Measurements from ENCODE around the gene QSOX2.

Gene QSOX2

DNA sequence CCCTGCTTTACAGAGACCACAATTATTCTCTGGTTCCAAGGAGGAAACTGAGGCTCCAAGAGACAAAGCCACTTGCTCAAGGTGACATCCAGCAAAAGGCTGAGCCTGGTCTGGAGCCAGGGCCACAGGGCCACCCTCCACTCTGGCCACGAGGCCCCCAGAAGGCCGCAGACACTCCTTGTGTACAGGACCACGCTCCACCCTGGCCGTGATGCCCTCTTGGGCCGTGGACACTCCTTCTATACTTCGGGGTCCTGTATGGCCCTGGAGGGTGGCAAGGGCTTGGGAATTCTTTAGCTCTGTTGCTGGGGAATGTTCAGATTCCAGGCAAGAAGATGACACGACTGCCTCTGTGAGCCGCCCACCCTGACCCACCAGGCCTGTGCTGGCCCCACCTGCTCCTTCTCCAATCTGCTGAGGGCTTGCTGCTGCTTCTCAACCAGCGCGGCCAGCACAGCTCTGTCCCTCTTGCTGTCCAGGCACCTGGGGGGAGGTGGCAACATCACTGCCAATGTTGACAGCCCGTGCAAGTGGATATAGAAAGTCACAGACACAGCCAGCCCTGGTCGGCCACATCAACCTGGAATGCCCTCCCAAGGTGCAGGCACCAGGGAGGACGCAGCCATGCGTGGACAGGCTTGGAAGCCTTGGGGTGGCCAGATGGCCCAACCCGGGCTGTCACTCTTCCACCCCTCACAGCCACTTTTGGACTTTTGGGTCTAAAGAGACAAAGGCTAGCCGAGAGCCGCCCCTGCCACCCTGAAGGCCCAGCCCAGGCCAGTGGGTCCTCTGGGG is 20.1 kb upstream of the QSOX2 start:
- DNase-seq: no peak

DNA sequence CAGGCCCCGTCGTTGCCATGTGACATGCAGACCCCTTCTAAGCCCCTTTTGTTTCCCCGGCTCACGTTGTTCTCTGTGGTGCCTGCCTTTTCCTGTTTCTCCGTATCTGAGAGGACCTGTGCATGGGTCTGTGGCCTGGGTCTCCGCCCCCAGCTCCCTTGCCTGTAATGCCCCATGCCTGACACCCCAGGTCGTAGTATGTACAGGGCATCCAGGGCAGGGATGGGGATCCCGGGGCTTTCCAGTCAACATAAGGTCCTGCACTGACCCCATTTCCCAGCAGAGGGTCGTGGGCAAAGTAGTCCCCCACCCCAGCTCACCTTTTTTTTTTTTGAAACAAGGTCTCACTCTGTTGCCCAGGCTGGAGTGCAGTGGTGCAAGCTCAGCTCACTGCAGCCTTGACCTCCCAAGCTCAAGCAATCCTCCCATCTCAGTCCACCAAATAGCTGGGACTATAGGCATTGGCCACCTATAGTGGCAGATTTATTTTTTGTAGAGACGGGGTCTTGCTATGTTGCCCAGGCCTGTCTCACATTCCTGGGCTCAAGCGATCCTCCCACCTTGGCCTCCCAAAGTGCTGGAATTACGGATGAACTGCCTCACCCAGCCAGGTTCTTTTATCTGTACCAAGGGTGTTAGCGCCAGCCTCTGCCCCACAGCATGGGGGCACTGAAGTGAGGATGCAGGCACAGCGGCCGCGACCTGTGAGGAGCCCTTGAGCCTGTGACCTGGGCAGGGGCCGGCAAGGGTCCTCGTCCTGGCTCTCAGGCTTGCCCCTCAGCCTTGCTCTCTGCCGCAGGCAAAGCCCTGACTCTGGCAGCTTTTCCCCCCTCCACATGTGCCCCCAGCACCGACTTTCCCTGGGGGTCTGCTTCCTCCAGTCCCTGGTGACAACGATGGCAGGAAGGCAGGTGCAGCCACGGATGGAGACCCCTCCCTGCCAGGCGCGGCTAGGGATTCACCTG is 19.1 kb upstream of the QSOX2 start:
- DNase-seq: no peak

DNA sequence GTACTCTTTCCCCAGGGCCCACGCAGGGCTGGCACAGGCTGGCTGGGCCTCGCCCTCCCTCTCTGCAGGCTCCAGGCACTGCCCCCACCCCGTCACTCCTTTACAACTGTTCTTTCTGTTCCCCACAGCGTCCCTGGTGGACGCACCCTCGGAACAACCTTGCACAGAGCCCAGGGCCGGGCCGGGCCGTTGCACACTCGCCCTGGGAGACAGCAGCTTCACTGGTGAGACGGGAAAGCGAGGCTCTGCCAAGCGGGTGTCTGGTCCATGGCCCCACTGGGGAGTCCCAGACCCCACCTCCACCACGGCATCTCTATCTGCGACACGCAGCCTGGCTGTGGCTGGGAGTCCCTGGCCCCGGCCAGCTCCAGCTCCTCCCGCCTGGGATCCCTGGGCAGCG is 18.4 kb upstream of the QSOX2 start:
- DNase-seq: no peak

DNA sequence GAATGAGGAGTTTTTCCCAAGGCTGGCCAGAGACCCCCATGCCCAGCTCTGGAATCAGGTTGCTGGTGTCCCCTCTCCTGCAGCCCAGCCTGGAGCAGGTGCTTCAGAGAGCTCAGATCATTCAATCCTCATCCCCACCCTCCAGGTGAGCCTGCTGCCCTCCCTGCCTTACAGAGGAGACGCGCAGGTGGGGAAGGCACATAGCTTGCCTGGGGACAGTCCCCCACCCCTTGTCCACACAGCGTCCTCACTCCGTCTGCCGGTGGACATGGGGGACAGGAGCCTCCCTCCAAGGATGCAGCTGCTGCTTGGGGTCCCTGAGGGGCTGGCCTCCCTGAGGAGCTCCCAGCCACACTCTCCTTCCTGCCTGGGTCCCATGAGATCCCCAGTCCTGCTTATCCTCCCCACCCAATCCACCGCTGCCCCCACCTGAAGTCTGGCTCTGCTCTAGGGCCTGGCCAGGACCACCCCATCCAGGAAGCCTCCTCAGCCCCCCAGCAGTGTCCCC is 17.1 kb upstream of the QSOX2 start:
- no peak for DNase-seq

DNA sequence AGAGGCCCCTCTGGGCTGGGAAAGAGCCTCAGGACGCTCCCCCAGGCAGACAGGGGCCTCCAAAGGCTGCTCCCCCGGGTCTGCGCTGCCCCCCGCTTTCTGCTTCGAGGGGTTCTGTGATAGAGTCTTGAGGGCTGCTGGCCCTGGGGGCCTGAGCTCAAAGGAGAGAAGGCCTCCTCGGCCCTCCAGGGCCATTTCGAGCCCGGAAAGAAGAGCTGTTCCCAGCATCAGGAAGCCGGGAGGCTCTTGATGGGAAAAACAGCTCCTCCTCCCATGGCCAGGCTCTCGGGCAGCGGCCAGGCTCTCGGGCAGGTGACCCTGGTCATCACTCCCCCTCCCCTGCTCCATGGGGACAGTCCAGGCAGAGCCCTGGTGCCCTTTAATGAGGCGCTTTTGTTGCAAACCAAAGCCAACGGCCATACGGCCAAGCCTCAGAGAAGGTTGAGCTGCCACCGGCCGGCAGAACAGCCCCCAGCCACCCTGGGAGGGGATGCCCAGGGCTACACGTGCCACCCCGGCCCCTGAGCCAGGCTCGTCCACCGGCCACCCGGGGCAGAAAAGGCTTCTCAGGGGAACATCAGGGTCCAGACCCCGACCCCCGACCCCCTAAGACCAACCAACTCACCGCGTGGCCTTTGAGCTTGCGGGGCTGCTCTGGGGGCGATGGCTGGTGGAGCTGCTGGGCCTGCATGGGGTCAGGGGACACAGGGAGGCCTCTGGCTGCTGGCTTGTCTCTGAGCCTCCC is 16.2 kb upstream of the QSOX2 start:
- no peak for DNase-seq

DNA sequence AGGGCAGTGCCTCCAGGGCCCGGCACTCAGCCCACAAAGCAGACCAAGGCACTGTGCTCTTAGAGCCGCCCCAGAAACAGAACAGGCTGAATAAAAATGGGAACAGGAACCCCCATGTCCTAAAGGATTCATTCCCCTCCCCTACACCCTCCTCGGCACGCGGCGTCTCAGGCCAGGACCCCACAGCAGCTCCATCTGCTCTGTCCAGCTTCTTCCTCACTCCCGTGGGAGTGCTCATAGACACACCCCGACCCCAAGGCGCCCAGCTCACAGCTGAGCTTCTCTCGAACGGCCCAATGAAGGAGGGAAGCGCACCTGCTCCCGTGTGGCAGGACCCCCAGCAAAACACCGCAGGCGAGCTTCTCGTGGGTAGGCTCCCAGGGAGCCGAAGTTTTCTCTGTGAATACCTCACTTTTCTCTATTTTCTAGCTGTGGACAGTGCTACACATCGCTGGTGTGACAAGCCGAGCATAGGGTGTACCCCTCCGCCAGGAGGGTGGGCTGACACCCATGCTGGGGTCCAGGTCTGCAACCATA is 15.4 kb upstream of the QSOX2 start:
- no peak for DNase-seq

DNA sequence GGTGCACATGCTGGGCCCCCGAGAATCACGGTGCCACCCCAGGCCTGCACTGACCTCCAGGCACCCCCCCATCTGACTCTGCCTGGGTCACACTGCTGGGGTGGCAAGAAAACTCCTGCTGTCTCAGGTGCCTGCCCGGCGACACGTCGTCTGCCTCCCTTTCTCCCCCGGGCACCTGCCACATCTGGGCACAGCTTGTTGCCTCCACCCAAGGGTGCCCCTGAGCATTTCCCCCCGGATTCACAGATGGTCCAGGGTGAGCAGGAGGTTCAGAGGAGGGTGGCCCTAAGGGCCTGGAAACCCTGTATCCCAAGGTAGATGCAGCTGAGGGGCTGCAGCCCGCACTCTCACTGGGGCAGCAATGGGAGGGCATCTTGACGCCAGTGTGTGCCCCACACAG is 14.9 kb upstream of the QSOX2 start:
- DNase-seq: no peak

DNA sequence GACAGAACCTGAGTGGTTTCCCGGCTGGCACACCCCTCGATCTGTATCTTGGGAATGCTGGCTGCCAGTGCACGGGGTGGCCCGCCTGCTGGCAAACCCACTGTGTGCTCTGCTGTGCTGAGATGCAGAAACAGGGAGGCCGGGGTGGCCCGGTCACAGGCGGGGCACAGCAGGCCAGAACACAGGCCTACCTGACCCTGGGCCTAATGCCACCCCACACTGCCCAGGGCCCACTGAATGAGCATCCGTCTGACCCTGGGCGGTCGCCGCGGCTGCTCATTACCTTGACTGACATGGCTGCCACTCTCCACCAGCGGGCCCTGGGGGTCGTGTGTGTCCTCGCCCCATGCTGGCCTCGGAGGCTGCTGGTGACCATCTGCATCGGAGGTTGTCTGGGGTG is 14.2 kb upstream of the QSOX2 start:
- no peak for DNase-seq

DNA sequence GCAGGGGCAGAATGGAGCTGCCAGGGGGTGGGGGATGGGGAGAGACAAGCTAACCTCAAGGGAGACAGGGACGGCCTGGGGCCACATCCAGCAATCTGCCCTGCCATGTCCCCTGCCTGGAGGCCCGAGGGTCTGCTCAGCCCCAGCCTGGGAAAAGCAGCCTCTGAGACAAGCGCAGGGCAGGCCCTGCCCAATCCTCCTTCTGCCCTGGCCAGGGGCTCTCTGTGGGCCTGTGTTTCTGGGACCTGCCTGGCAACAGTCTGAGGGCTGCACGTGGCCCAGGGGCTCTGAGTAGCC is 13.9 kb upstream of the QSOX2 start:
- no peak for DNase-seq

DNA sequence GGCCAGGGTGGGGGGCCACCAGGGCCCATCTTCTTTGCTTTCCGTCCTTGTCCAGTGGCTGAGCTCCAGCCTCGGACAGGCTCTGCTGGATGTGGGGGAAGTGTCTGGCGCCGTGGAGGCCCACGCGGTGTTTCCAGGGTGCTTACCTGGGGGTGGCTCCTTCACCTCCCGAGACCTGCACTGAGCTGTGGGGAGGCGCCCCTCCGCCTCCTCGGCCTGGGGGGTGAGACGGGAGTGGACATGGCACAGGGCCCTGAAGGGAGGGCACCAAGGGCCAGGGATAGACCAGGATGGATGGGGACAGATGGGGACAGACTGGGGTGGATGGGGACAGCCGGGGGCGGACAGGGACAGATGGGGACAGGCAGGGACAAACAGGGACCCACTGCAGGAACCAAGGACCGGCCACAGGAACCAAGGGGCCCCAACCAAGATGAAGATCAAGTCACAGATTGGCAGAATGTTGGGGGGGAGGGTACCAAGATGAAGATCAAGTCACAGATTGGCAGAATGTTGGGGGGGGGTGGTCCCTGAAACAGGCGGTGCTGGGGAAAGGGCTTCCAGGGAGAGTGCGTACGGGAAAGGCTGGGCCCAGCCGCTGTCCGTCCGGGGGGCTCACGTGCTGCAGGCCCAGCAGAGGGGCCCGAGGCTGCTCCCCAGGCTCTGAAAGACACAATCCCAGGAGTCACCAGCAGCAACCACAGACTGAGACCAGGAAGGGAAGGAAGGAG is 13.3 kb upstream of the QSOX2 start:
- no peak for DNase-seq

DNA sequence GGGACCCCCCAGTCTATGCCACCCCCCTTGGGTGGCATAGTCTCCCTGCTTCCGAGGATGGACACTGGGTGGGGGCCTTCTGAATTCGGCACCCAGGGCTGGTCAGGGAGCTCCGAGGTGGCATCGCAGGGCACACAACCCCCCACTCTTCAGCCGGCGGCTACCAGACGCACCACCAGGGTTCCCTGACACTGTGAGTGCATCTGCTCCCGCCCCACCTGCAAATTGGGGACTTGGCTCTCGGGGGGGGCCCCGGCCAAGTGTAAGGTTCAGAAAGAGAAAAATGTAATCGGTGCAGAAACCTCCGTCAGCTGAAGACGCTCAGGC is 12.7 kb upstream of the QSOX2 start:
- no peak for DNase-seq

DNA sequence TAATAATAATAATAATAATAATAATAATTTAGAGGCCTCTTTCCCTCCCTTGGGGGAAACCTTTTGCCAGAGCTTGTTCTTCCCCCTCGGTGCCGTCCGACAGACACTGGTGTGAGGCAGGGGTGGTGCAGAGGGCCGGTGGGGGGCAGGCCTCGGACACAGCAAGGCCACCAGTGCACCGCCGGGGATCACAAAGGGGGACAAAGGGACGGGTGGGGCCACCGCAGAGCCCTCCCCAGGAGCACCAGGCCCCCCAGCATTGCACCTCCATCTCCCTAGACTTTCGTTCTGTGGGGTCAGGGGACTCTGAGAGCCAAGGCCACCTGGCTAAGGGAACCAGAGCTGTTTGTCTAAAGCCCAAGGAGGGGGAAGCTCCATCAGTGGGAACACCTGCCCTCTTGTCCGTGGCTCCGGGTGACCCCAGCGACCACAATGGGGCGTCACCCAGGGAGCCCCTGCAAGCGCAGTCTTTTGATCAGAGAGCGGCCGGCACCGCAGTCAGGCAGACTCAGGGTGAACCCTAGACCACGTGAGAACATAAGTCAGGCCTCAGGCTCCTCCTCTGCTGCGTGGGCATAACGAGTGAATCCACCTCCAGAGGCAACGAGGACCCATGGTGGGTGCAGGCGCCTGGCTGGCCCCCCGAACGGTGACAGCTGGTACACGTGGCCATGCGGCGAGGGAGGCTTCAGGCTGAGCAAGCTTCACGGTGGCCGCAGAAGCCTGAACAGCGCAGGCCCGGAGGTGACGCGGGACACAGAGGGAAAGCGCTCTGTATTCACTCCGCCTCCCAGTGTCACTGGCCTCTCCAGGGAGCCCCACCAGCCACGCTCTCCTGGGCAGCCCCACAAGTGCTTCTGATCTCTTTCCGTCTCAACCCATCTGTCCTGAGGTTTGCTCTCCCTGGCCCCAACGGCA is 12.0 kb upstream of the QSOX2 start:
- DNase-seq: no peak

DNA sequence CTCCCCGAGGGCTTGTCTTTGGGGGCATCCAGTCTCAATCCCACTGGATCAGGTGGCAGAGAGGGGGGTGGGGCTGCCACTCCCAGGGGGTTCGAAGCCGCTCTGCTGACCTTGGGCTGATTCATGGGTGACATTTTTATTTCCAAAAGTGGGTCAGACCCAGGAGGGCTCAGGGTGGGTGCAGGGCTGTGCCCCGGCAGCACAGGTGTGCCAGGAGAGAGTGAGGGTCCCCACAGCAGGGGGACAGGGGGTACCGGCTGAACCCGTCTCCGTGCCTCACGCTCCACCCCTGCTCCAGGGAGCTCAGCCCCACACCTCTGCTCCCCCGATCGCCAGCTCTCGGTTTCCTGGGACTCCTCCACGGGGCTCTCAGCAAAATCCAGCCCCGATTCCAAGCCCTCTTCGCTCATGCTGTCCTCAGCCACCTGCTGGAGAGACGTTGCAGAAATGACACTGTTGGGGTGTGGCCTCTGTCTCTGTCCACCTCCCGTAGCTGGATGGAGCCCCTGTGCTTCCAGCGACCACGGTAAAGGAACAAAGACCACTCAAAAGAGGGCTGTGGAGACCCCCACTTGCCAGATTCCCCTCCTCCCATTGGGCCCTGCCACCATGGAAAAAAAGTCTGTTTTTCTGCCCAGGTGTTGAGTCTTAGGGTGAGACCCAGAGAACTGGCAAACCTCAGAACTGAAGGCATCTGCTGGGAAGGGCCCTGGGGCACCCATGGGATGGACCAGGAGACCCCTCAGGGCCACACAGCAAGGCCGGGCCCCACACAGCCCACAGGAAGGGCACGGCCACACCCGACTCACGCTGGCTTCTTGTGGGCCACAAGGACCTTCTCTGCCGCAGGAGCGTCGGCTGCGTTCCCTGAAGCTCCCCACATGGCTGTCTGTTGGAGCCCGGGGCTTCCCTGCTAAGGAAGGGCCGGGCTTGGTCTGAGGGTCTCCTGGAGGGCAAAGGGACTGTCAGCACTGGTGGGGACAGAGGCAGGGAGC is 10.6 kb upstream of the QSOX2 start:
- DNase-seq: no peak

DNA sequence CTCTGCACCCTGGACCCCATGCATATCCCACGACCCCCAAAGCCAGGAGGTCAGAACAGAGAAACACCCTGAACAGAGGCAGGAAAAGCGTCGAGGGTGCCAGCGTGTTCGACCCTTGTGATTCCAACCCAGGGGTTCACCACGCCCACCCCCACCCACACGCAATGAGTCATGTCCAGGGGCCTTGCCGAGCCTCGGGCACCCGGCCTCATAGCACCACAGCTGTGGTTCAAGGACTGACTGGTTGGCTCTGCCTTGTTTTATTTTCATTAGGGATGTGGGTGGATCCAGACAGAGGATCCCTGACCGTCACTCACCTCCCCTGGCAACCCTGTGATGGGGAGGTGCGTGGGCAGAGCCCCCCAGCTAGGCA is 9.5 kb upstream of the QSOX2 start:
- DNase-seq: no peak

DNA sequence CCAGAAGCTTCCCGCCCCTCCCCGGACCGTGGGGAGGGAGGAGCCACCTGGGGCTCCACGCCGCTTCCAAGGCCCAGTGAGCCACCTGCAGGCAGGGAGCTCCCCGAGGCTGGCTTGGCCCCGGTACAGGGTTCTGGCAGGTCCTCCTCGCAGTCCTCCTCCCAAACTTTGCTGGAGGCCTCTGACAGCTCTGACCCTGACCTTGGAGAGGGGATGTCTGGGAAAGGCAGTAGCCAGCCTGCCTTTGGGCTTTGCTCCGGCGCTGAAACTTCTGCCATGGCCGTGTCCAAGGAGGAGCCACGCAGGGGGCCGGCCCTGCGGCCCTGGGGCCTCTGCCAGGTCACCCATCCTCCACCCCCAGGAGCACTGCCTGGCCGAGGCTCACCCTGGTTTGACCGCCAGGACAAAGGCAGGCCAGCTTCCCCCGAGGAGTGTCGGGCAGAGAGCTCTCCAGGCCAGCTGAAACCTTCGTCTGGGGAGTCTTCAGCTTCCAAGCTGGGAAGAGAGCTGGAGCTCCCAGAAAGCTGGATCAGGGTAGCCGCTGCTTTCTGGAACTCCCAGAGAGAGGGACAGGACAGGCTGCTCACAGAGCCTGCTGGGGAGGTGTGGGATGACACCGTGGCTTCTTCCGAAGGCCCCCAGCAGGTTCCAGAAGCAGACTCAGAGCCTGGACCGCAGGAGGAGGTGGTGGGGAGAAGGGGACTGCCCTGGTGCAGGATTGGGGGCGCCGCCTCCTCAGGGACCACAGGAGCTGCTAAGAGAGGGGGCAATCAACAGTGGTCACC is 9.0 kb upstream of the QSOX2 start:
- DNase-seq: no peak

DNA sequence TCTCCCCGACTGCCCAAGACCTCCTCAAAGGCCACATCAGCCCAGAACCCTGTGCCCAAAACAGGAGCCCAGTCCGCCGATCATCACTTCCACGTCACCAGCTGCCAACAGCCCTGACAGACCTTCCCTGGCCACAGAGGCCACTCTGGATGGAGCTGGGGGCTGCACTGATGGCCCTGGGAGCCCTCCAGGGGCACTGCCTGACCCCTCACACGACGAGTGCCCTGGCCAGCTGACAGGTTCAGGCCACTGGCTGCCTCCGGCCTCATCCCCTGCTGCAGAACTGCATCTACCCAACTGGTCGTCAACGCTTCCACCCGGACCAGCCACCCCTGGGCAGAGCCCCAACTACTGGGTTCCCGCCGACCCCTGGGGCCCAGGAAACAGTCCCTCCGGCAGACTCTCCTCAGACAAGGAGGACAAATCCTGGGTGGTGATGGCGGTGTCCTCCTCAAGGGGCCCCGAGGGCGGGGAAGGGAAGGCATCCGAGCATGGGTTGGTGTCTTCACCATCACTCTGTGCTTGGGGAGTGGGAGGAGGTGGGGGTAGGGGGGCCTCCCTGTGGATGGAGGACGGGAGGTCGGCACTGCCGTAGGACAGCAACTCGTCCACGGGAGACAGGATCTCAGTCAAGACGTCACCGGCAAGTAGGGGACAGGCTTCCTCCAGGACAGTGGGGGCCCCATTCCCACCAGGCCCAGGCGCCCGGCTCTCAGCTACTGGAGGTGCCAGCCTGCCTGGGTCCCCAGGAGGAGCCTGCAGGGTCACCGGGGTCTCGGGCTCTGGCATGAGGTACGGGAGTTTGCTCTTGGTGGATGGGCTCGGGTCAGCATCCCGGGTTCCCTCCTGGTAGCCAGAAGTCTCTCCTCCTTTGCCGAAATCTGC is 7.9 kb upstream of the QSOX2 start:
- no peak for DNase-seq

DNA sequence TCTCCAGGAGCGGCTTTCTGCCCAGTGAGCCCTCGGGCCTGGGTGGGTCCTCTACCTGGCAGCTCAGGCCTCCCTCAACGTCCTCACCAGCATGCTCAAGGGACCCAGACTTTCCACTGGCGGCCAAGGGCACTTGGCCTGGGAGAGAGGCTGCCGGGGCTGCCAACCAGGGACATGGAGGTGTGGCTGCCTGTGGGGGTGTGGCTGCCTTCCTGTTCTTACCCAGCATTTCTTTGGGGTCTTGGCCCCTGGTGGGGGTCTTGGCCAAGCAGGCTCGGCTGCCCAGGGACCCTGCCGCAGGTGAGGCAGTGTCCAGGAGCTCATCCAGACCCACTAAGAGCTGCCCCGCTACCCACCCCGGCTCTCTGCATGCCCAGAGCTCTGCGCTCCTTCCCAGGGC is 7.2 kb upstream of the QSOX2 start:
- DNase-seq: no peak

Data from anterior cingulate cortex (tissue), 58 donors.